Neural crest cell (in vitro differentiated cells): Measurements from ENCODE around the gene AKAP6. TPM values are rescaled to one million over a fixed set of nuclear protein-coding genes. Genes with fewer than 3 reads are reported as not detected.
A peak's percentile ranks its signal among the peaks of the same experiment; 100 is the strongest.

Experiments used
- DNase-seq: peaks from one replicate; pipeline ENCODE4 v3.0.0; 2021; ENCODE audit warnings: low read depth, mixed read lengths, low spot score
- H3K27ac Mint-ChIP-seq: one replicate; pipeline ENCODE4 v1.8.0; 2021; ENCODE audit warnings: mild to moderate bottlenecking, mixed read lengths; ENCODE audit not compliant: unreplicated experiment
- H3K27me3 Mint-ChIP-seq: 2 replicates; pipeline ENCODE4 v1.8.0; 2021; ENCODE audit warnings: low read depth, mild to moderate bottlenecking, mixed read lengths
- H3K36me3 Mint-ChIP-seq: 2 replicates; pipeline ENCODE4 v1.8.0; 2021; ENCODE audit warnings: low read depth, mild to moderate bottlenecking, mixed read lengths
- H3K4me1 Mint-ChIP-seq: 2 replicates; pipeline ENCODE4 v1.8.0; 2021; ENCODE audit warnings: mixed read lengths
- H3K4me3 Mint-ChIP-seq: one replicate; pipeline ENCODE4 v1.8.0; 2021; ENCODE audit warnings: mild to moderate bottlenecking, mixed read lengths
- H3K9me3 Mint-ChIP-seq: 2 replicates; pipeline ENCODE4 v1.8.0; 2021; ENCODE audit warnings: mixed read lengths
- CTCF ChIP-seq: fragments of 200-600 bp; sonication (generic); conservative IDR thresholded peaks from 2 replicates; pipeline ENCODE4 v1.5.0; 2021; ENCODE audit warnings: antibody characterized with exemption, mild to moderate bottlenecking
- total RNA-seq: library from RNA; stranded (reverse); gene quantifications from 2 replicates; pipeline ENCODE4 v1.2.1, GENCODE V29; 2021

AKAP6 gene
- total RNA-seq, 1 donor from 2014 or later, result 9.4 TPM

GRCh38 chr14:32657081-32657480 is 328.0 kb downstream of the AKAP6 start:
- DNase-seq, result no peak
- no peak overlapping the region for H3K4me3 Mint-ChIP-seq
- H3K9me3 Mint-ChIP-seq, result no peaks in the 10 kb centered on the region
- peak overlapping the region; percentile 2 for H3K27ac Mint-ChIP-seq
- TF ChIP-seq CTCF, result no peak
- no peaks in the 10 kb centered on the region for H3K36me3 Mint-ChIP-seq
- no peaks in the 10 kb centered on the region for H3K27me3 Mint-ChIP-seq
- peaks cover 8% of the 10 kb centered on the region for H3K4me1 Mint-ChIP-seq

- no peak overlapping the region for H3K27ac Mint-ChIP-seq
- DNase-seq, result no peak
- no peaks in the 10 kb centered on the region for H3K9me3 Mint-ChIP-seq
- H3K27me3 Mint-ChIP-seq, result no peaks in the 10 kb centered on the region
- no peaks in the 10 kb centered on the region for H3K36me3 Mint-ChIP-seq
- no peak for TF ChIP-seq CTCF
- peaks cover 8% of the 10 kb centered on the region for H3K4me1 Mint-ChIP-seq
- H3K4me3 Mint-ChIP-seq, result no peak overlapping the region
Observed at GRCh38 chr14:32661216-32661615, 332.1 kb downstream of the AKAP6 start.

- Mint-ChIP-seq H3K27ac (no peak overlapping the region), H3K4me3 (no peak overlapping the region), H3K27me3 (no peaks in the 10 kb centered on the region), H3K4me1 (peaks cover 3% of the 10 kb centered on the region), H3K9me3 (no peaks in the 10 kb centered on the region), H3K36me3 (no peaks in the 10 kb centered on the region)
- DNase-seq, result no peak
- no peak for TF ChIP-seq CTCF
Observed at GRCh38 chr14:32662211-32662610, 333.1 kb downstream of the AKAP6 start.

- Mint-ChIP-seq H3K27ac (no peak overlapping the region), H3K4me3 (no peak overlapping the region), H3K4me1 (no peaks in the 10 kb centered on the region), H3K36me3 (no peaks in the 10 kb centered on the region), H3K9me3 (peaks cover 6% of the 10 kb centered on the region), H3K27me3 (no peaks in the 10 kb centered on the region)
- TF ChIP-seq CTCF, result no peak
- no peak for DNase-seq
Observed at GRCh38 chr14:32666308-32666707, 337.2 kb downstream of the AKAP6 start.

GRCh38 chr14:32667287-32667686 is 338.2 kb downstream of the AKAP6 start:
- Mint-ChIP-seq H3K36me3 (peaks cover 2% of the 10 kb centered on the region), H3K9me3 (peaks cover 11% of the 10 kb centered on the region), H3K4me1 (no peaks in the 10 kb centered on the region), H3K4me3 (no peak overlapping the region), H3K27me3 (no peaks in the 10 kb centered on the region), H3K27ac (no peak overlapping the region)
- DNase-seq, result no peak
- TF ChIP-seq CTCF, result no peak

GRCh38 chr14:32667791-32668190 is 338.7 kb downstream of the AKAP6 start:
- no peak for TF ChIP-seq CTCF
- no peaks in the 10 kb centered on the region for H3K27me3 Mint-ChIP-seq

More at GRCh38 chr14:32667791-32668190, 338.7 kb downstream of the AKAP6 start:
- no peak for DNase-seq
- Mint-ChIP-seq H3K27ac (no peak overlapping the region), H3K9me3 (peaks cover 11% of the 10 kb centered on the region), H3K36me3 (peaks cover 2% of the 10 kb centered on the region), H3K4me1 (no peaks in the 10 kb centered on the region), H3K4me3 (no peak overlapping the region)
